GM19324 (cell line): ENCODE data around the gene PTPRO.

Experiments
- ATAC-seq: cut with Tn5 transposase; IDR thresholded peaks from one replicate; pipeline ENCODE4 v1.9.1; 2021; ENCODE audit warnings: mild to moderate bottlenecking, moderate library complexity; ENCODE audit not compliant: unreplicated experiment, low FRiP score

The PTPRO gene

DNA sequence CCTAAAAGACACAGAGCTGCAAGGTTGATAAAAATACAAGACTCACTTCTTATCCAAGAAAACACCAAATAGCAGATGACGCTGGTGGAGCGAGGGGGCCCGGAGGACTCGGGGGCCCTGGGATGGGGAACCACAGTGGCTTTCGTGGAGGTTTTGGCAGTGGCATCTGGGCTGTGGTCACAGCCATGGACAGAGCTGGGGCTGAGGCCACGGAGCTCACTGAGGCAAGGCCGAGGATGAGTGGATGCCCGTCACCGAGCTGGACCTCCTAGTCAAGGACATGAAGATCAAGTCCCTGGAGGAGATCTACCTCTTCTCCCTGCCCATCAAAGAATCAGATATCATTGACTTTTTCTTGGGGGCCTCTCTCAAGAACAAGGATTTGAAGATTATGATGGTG is 117.2 kb downstream of the PTPRO start:
- no peak for ATAC-seq

- no peak for ATAC-seq
These were observed 120.7 kb downstream of the PTPRO start for GRCh38 chr12:15443050-15443449.

DNA sequence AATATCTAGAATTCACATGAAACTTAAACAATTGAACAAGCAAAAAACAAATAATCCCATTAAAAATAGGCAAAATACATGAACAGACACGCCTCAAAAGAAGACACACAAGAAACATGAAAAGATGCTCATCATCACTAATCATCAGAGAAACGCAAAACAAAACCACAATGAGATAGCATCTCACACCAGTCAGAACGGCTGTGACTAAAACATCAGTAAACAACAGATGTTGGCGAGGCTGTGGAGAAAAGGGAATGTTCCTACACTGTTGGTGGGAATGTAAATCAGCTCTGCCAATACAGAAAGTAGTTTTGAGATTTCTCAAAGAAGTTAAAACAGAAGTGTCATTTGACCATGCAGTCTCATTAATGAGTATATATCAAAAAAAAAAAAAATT is 121.3 kb downstream of the PTPRO start:
- ATAC-seq: no peak

DNA sequence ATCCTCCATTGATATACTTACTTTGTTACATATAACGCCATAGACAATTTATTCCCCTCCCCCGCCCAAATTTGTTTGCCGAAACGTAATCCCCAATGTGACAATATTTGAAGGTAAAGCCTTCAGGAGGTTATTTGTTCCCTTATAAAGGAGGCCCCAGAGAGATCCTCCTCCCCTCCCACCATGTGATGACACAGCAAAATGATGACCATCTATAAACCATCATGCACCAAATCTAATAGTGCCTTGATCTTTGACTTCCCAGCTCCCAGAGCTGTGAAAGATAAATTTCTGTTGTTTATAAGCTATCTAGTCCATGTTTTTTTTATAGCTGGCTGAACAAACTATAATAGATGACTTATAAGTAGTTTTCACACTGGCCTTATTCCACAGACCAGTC is 122.2 kb downstream of the PTPRO start:
- no peak for ATAC-seq

DNA sequence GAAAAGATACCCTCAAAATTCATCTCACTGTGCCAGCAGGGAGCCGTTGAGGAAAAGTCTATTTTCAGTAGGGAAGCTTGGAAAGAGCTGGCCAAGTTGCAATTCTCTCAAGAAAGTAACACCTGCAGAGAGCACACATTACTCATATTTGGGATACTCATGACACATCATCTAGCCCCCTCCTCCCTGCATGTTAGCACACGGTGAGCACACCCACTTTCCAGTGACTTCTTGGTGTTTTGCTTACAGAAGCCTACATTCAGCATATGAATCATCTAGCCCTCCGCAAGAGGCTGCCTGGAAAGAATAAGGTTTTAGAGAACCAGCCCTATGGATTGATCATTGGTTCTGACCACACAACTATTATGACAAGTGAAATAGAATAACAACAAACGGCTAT is 124.5 kb downstream of the PTPRO start:
- no peak for ATAC-seq

- ATAC-seq: no peak
These were observed 131.3 kb downstream of the PTPRO start for GRCh38 chr12:15453613-15454012.

DNA sequence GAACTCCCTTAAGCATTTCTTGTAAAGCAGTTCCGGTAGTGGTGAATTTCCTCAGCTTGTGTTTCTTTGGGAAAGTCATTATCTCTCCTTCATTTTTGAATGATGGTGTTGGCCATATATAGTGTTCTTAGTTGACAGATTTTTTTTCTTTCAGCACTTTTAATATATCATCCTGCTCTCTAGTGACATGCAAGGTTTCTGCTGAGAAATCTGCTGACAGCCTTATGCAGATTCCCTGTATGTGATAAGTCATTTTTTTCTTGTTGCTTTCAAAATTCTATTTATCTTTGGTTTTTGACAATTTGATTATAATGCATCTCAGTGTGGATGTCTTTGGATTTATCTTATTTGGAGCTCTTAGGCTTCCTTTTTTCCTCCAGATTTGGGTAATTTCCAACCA is 135.7 kb downstream of the PTPRO start:
- ATAC-seq: no peak

GRCh38 chr12:15468911-15469310 is 146.6 kb downstream of the PTPRO start:
- no peak for ATAC-seq

GRCh38 chr12:15469356-15469755 is 147.0 kb downstream of the PTPRO start:
- no peak for ATAC-seq

- ATAC-seq: no peak
These were observed 149.7 kb downstream of the PTPRO start for GRCh38 chr12:15472036-15472435.

GRCh38 chr12:15474766-15475165 is 152.5 kb downstream of the PTPRO start:
- no peak for ATAC-seq

GRCh38 chr12:15477761-15478160 is 155.5 kb downstream of the PTPRO start:
- ATAC-seq: no peak

- no peak for ATAC-seq
These were observed 159.5 kb downstream of the PTPRO start for GRCh38 chr12:15481846-15482245.

- no peak for ATAC-seq
These were observed 163.2 kb downstream of the PTPRO start for GRCh38 chr12:15485466-15485865.

DNA sequence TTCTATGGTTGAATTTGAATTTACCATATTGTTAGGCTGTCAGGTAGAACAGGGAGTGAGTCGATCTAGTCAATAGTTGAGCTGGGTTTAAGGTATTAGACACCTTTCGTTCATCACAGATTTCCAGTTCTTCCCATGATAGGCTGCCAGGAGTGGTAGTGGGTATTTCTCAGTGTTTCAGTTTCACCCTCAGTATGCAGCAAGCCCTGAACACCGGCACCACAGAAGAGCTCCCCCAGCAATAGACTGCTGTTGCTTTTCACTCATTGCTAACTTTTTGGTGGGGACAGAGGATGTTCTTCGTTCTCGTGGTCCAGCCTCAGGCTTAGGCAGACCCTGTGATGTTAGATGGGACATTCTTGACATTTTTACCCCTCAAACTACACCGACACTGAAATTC is 164.6 kb downstream of the PTPRO start:
- ATAC-seq: no peak

- ATAC-seq: no peak
These were observed 166.2 kb downstream of the PTPRO start for GRCh38 chr12:15488481-15488880.

- peak; percentile 53 for ATAC-seq
These were observed 172.2 kb downstream of the PTPRO start for GRCh38 chr12:15494329-15495046.

DNA sequence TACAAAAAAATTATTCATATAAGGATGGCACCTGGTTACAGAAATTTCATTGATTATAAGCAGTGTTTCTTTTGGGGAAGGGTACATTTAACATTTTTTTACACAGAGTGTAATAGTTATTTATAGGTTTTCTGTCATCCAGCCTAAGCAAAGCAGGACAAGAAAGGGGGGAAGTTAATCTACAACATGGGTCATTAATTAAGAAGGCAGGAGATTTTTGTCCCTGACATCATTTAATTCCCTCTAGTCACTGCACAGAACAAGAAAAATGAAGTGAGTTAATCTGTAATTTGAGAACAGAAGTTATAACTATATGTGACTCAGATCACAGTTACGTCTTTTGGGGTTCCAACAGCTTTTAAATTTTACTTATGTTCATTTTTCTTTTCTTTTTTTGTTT is 173.4 kb downstream of the PTPRO start:
- ATAC-seq: no peak

- no peak for ATAC-seq
These were observed 174.4 kb downstream of the PTPRO start for GRCh38 chr12:15496738-15497137.

DNA sequence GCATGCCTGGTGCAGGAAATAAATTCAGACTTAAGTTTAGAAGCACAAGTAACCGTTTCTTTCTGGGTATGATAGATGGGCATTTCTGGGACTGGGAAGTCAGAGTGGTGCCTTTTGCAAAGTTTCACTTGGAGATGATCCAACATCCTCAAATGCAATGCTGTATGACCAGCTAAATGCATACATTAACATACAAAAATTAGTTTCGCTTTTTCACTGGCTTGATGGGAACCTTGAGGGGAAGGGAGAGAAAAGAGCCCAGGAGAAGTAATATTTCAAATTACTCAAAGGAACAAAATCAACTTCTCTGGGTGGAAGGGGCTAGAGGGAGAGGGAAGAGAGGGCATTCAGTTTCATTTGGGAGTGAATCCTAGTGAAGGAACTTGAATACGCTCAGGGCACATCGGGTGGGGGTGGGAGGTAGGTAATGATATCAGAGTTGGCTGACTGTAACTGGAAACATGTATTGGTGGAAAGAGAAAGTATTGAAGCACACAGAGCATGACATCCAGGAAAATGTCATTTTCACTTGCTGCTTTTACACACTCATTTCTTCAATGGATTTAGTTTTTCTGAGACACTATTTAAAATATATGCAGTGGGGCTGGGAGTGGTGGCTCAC is 175.5 kb downstream of the PTPRO start:
- ATAC-seq: no peak

GRCh38 chr12:15502211-15502610 is 179.9 kb downstream of the PTPRO start:
- ATAC-seq: no peak

- no peak for ATAC-seq
These were observed 183.3 kb downstream of the PTPRO start for GRCh38 chr12:15505616-15506015.
